ENCODE data around the gene LSM2. TPM values are rescaled to one million over a fixed set of nuclear protein-coding genes. Genes with fewer than 3 reads are reported as not detected.

Gene LSM2
- total RNA-seq, 4 donors from 2014 or later = 37.1 to 119 (median 58.7) TPM

DNA sequence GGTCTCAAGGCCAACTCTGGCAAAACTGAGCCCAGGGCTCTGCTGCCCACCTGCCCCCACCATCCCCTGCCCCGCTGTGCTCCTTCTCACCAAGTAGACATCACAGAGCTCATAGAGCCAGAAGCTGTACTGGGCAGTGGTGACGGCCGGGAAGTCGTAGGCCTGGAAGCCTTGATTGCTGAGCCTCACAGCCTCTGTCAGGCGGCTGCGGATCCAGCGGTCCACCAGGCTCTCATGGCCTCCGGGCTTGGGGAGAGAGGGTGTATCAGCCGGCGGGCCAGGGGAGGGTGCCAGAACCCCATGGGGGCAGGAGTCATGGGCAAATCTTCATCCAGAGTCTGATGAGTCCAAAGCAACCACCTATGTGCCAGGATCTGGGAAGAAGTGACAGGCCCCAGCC, 26.9 kb downstream of the LSM2 start:
- no peaks in the 10 kb centered on the region for H3K27me3 ChIP-seq
- intact Hi-C loops (cut with DNase I; ENCODE audit: low total_unique reads) = no loop called here
- H3K4me1 ChIP-seq = peaks cover 5 to 8% of the 10 kb centered on the region in 2 donors
- TF ChIP-seq CTCF (IDR thresholded peaks at IDR 0.05) (no peak), POLR2A (IDR thresholded peaks at IDR 0.05) (no peak)
- no peaks in the 10 kb centered on the region for H3K9me3 ChIP-seq
- no peaks in the 10 kb centered on the region for H3K36me3 ChIP-seq
- DNase-seq = no peak
- H3K27ac ChIP-seq = no peak overlapping the region
- H3K4me3 ChIP-seq = no peak overlapping the region

- H3K4me1 ChIP-seq = peaks cover 5 to 8% of the 10 kb centered on the region in 2 donors
- TF ChIP-seq CTCF (IDR thresholded peaks at IDR 0.05) (no peak), POLR2A (IDR thresholded peaks at IDR 0.05) (no peak)
- intact Hi-C loops (cut with DNase I; ENCODE audit: low total_unique reads) = no loop called here
- no peak for DNase-seq
- H3K36me3 ChIP-seq = no peaks in the 10 kb centered on the region
- H3K4me3 ChIP-seq = no peak overlapping the region
- H3K27ac ChIP-seq = no peak overlapping the region
- H3K27me3 ChIP-seq = no peaks in the 10 kb centered on the region
- H3K9me3 ChIP-seq = no peaks in the 10 kb centered on the region
Measured at GRCh38 chr6:31778999-31779885, 27.5 kb downstream of the LSM2 start.

DNA sequence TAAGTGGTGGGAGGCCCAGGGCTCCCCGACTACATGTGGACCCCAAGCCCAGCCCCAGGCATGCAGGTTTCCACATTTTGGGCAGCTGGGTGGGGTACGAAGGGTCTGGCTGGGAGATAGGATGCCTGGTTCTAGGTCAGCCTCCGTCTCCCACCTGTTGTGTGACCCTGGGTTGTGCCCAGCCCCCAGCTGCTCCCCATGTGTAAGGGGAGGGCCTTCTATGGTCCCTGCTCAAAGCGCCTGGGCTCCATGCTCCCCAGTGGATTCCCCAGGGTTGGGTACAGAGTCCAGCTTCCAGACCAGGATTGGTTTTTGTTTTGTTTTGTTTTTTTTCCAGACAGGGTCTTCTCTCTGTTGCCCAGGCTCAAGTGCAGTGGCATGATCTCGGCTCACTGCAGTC, 28.6 kb downstream of the LSM2 start:
- Histone ChIP-seq H3K36me3 (no peaks in the 10 kb centered on the region), H3K27me3 (no peaks in the 10 kb centered on the region), H3K4me1 (peaks cover 5 to 8% of the 10 kb centered on the region in 2 donors), H3K27ac (peak overlapping the region; percentile 84 to 88), H3K4me3 (no peak overlapping the region), H3K9me3 (no peaks in the 10 kb centered on the region)
- intact Hi-C loops (cut with DNase I; ENCODE audit: low total_unique reads) = no loop called here
- TF ChIP-seq POLR2A (IDR thresholded peaks at IDR 0.05) (no peak), CTCF (IDR thresholded peaks at IDR 0.05) (no peak)
- no peak for DNase-seq

DNA sequence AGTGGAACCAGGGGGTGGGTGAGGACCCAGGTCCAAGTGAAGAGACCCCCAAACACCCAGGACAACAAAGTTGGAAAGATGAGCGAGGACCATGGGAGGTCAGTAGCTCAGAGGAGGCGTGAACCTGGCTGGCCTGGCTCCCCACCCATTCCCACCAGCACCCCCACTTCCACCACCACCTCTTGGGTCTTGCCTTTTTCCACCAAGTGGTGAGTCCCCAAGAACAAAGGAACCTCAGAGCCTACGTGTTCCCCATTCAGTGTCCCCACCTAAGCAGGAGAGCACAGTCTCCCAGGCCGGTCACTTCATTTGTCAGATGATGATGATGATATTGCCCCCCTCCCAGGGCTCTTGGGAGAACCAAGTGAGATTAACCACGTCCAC, 29.1 kb downstream of the LSM2 start:
- Histone ChIP-seq H3K9me3 (no peaks in the 10 kb centered on the region), H3K4me1 (peaks cover 5 to 8% of the 10 kb centered on the region in 2 donors), H3K4me3 (no peak overlapping the region), H3K36me3 (no peaks in the 10 kb centered on the region), H3K27me3 (no peaks in the 10 kb centered on the region), H3K27ac (peak overlapping the region; percentile 84 to 88)
- no peak for DNase-seq
- TF ChIP-seq CTCF (IDR thresholded peaks at IDR 0.05) (no peak), POLR2A (IDR thresholded peaks at IDR 0.05) (no peak)
- intact Hi-C loops (cut with DNase I; ENCODE audit: low total_unique reads) = no loop called here

DNA sequence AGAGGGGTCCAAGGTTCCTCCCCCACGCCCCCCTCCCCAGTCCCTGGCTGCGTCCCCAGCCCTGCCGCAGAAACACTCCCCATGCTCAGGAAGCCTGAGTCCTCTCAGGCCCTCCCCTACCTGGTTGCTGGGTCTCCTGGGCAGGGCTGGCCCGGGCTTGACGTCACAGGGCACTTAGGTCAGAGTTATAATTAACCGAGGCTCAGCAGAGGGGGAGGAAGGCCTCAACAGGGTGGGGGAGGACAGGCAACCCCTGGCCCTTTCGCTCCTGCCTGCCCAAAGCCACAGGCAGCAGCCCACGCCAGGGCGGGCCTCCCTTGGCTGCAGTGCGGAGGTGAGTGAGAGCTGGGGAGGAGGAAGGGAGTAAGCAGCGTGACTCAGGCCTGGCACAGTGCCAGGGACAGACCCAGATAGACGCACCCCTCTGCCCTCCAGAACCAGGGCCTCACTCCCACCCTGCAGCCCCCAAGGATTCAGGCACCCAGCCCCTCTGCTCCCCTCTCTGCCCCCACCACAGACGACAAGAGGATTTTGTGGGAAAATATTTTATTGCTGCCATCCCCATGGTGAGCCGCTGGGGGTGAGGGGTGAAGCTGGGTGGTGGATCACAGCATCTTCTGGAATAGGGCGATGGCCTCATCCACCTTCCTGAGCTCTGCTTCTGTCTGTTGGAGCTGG, 29.6 kb downstream of the LSM2 start, which contains the start of gene VWA7:
TSS of gene VWA7 (minus strand) at position 340 of the 678 bp plus-strand sequence. CDS start 549 bp downstream, outside the sequence.
- peak within 1 kb of the TSS in 1 of 2 donors; percentile 1 for H3K4me3 ChIP-seq
- peaks cover 5 to 8% of the 10 kb centered on the region in 2 donors for H3K4me1 ChIP-seq
- H3K9me3 ChIP-seq = no peaks in the 10 kb centered on the region
- peak within 1 kb of the TSS; percentile 84 to 88 for H3K27ac ChIP-seq
- peak; percentile 86 to 90 for DNase-seq
- TF ChIP-seq CTCF (IDR thresholded peaks at IDR 0.05) = peak in 1 of 4 experiments; percentile 33
- peak in 1 of 2 donors; percentile 43 for TF ChIP-seq POLR2A (IDR thresholded peaks at IDR 0.05)
- H3K27me3 ChIP-seq = no peaks in the 10 kb centered on the region
- H3K36me3 ChIP-seq = no peaks in the 10 kb centered on the region
- intact Hi-C loops (cut with DNase I; ENCODE audit: low total_unique reads) = no loop called here
